ENCODE measurements around the gene BPNT1.
A peak's percentile ranks its signal among the peaks of the same experiment; 100 is the strongest.

BPNT1 gene

GRCh38 chr1:220123889-220124288 is 34.3 kb upstream of the BPNT1 start:
- H3K36me3 ChIP-seq (ENCODE audit: control insufficient read depth, low read length), result peaks cover 29% of the 10 kb centered on the region
- 0 out of 2 replicates have a peak, but pooled peaks cover 3% of the 10 kb centered on the region for H3K4me1 ChIP-seq (ENCODE audit: control insufficient read depth, low read length)
- H3K4me2 ChIP-seq (ENCODE audit: low read length), result no peak overlapping the region
- no peaks in the 10 kb centered on the region for H4K20me1 ChIP-seq (ENCODE audit: control insufficient read depth, insufficient read depth, low read depth, low read length)
- no peak overlapping the region for H3K4me3 ChIP-seq (ENCODE audit: low read length)
- H3F3A ChIP-seq (ENCODE audit: control insufficient read depth, insufficient read depth), result no peaks in the 10 kb centered on the region
- TF ChIP-seq EZH2phosphoT487 (IDR thresholded peaks at IDR 0.05; ENCODE audit: borderline replicate concordance, low read length) (no peak), CTCF (IDR thresholded peaks at IDR 0.05; ENCODE audit: low read depth, low read length, poor library complexity, severe bottlenecking) (peak; percentile 44)
- H3K9me2 ChIP-seq (replicated peaks; ENCODE audit: control insufficient read depth, low read length), result no peaks in the 10 kb centered on the region
- no peak overlapping the region for H3K27ac ChIP-seq (ENCODE audit: low read depth, low read length)
- H3K27me3 ChIP-seq (ENCODE audit: control insufficient read depth, low read length), result no peaks in the 10 kb centered on the region
- H3K79me2 ChIP-seq (ENCODE audit: control insufficient read depth, low read length), result peaks cover 2% of the 10 kb centered on the region; the same call in 1 of the 2 replicates
- H3K9me3 ChIP-seq (ENCODE audit: control insufficient read depth, insufficient read depth, low read length), result no peaks in the 10 kb centered on the region

GRCh38 chr1:220123066-220123465 is 33.5 kb upstream of the BPNT1 start:
- no peak overlapping the region for H3K27ac ChIP-seq (ENCODE audit: low read depth, low read length)
- no peaks in the 10 kb centered on the region for H4K20me1 ChIP-seq (ENCODE audit: control insufficient read depth, insufficient read depth, low read depth, low read length)
- 0 out of 2 replicates have a peak, but pooled peaks cover 3% of the 10 kb centered on the region for H3K4me1 ChIP-seq (ENCODE audit: control insufficient read depth, low read length)
- H3K79me2 ChIP-seq (ENCODE audit: control insufficient read depth, low read length), result peaks cover 2% of the 10 kb centered on the region; the same call in 1 of the 2 replicates
- TF ChIP-seq EZH2phosphoT487 (IDR thresholded peaks at IDR 0.05; ENCODE audit: borderline replicate concordance, low read length), result no peak
- no peak for TF ChIP-seq CTCF (IDR thresholded peaks at IDR 0.05; ENCODE audit: low read depth, low read length, poor library complexity, severe bottlenecking)
- peaks cover 27% of the 10 kb centered on the region for H3K36me3 ChIP-seq (ENCODE audit: control insufficient read depth, low read length)
- H3K4me3 ChIP-seq (ENCODE audit: low read length), result no peak overlapping the region
- no peaks in the 10 kb centered on the region for H3K9me2 ChIP-seq (replicated peaks; ENCODE audit: control insufficient read depth, low read length)
- H3K9me3 ChIP-seq (ENCODE audit: control insufficient read depth, insufficient read depth, low read length), result no peaks in the 10 kb centered on the region
- H3F3A ChIP-seq (ENCODE audit: control insufficient read depth, insufficient read depth), result no peaks in the 10 kb centered on the region
- no peak overlapping the region for H3K4me2 ChIP-seq (ENCODE audit: low read length)
- H3K27me3 ChIP-seq (ENCODE audit: control insufficient read depth, low read length), result no peaks in the 10 kb centered on the region

GRCh38 chr1:220121791-220122530 is 32.4 kb upstream of the BPNT1 start:
- Histone ChIP-seq H3K27me3 (ENCODE audit: control insufficient read depth, low read length) (no peaks in the 10 kb centered on the region), H3K27ac (ENCODE audit: low read depth, low read length) (no peak overlapping the region), H3K4me1 (ENCODE audit: control insufficient read depth, low read length) (0 out of 2 replicates have a peak, but pooled peaks cover 3% of the 10 kb centered on the region), H3K9me3 (ENCODE audit: control insufficient read depth, insufficient read depth, low read length) (no peaks in the 10 kb centered on the region), H3K36me3 (ENCODE audit: control insufficient read depth, low read length) (peaks cover 25% of the 10 kb centered on the region), H3K4me2 (ENCODE audit: low read length) (no peak overlapping the region), H3F3A (ENCODE audit: control insufficient read depth, insufficient read depth) (no peaks in the 10 kb centered on the region), H3K9me2 (replicated peaks; ENCODE audit: control insufficient read depth, low read length) (no peaks in the 10 kb centered on the region), H3K79me2 (ENCODE audit: control insufficient read depth, low read length) (peaks cover 2% of the 10 kb centered on the region; the same call in 1 of the 2 replicates), H3K4me3 (ENCODE audit: low read length) (no peak overlapping the region), H4K20me1 (ENCODE audit: control insufficient read depth, insufficient read depth, low read depth, low read length) (no peaks in the 10 kb centered on the region)
- TF ChIP-seq CTCF (IDR thresholded peaks at IDR 0.05; ENCODE audit: low read depth, low read length, poor library complexity, severe bottlenecking) (no peak), EZH2phosphoT487 (IDR thresholded peaks at IDR 0.05; ENCODE audit: borderline replicate concordance, low read length) (no peak)
